MM.1S (cell line): Measurements from ENCODE around the gene KRT12.

Source experiments
- CTCF ChIP-seq: fragments of 300-600 bp; sonication (generic); IDR thresholded peaks from 2 replicates; pipeline ENCODE4 v1.5.1; 2016; ENCODE audit warnings: antibody characterized with exemption, low read length, mixed read lengths
- EZH2 ChIP-seq: fragments of 300-600 bp; sonication (generic); optimal IDR thresholded peaks from 2 replicates; pipeline ENCODE3; 2017; ENCODE audit warnings: low read depth, mild to moderate bottlenecking, antibody characterized with exemption, low read length, mixed read lengths
- EZH2phosphoT487 ChIP-seq: fragments of 300-600 bp; sonication (generic); IDR thresholded peaks from 2 replicates; pipeline ENCODE4 v1.6.1; 2018; ENCODE audit warnings: antibody characterized with exemption, low read length

GRCh38 chr17:40896916-40897455 is 30.0 kb upstream of the KRT12 start:
- no peak for TF ChIP-seq CTCF
- no peak for TF ChIP-seq EZH2
- TF ChIP-seq EZH2phosphoT487: no peak
